Measurements from ENCODE around the gene ARL15. TPM values are rescaled to one million over a fixed set of nuclear protein-coding genes. Genes with fewer than 3 reads are reported as not detected.

Gene ARL15
- total RNA-seq, 4 donors from 2014 or later: 19.6 to 52.5 (median 30.6) TPM

DNA sequence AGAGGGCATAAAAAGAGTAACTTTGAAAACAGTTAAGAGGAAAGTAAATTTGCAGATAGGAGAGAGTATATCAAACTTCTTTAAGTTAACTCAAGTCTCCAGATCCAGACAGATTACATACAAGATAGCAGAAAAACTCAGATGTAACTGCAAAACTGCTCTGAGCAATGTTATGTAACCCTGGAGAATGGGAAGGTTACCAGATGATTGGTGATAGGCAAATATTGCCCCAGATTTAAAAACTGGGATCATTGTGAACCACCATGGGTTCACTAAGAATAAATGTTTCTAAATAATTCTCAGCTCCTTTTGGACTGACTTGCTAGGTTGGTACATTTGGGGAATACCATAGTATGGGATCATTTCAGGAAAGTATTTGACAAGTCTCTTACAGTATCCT is 176.5 kb downstream of the ARL15 start:
- TF ChIP-seq CTCF (IDR thresholded peaks at IDR 0.05; ENCODE audit: low read depth): no peak

GRCh38 chr5:54120473-54120872 is 189.9 kb downstream of the ARL15 start:
- TF ChIP-seq CTCF (IDR thresholded peaks at IDR 0.05; ENCODE audit: low read depth): no peak

- no peak for TF ChIP-seq CTCF (IDR thresholded peaks at IDR 0.05; ENCODE audit: low read depth)
Measured at GRCh38 chr5:54117957-54118356, 192.4 kb downstream of the ARL15 start.

- TF ChIP-seq CTCF (IDR thresholded peaks at IDR 0.05; ENCODE audit: low read depth): no peak
Measured at GRCh38 chr5:54115735-54116403, 194.5 kb downstream of the ARL15 start.

GRCh38 chr5:54113060-54113459 is 197.3 kb downstream of the ARL15 start:
- TF ChIP-seq CTCF (IDR thresholded peaks at IDR 0.05; ENCODE audit: low read depth): no peak

DNA sequence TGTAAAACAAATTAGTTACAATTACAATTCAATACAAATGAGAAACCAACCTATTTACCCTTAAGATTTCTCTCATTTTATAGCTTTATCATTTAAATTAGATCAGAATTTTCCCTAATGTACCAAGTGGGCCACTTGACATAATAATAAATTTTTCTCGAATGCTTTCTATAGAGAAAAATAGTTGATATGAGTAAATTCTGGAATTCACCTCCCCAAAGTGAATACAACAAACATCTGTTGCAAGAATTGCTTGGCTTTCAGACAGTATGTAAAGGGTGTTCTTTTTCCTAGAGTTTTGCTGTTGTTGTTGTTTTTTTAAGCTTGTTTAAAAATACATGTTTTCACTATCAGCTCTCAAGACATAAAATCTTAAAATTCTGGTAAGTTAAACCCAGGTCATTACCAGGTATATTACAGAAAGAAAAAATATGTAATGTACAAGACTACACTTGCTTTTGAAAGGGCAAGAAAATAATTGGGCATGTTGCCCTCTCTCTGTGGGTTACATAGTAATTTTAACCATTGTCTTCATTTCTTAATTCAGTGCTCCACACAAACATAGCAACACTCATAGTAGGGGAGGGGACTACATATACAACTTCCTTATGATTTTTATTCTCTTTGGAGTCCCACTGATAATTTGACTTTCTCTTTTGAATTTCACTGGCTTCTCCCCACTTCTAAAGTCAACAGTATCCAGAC is 200.6 kb downstream of the ARL15 start:
- TF ChIP-seq CTCF (IDR thresholded peaks at IDR 0.05; ENCODE audit: low read depth): no peak

DNA sequence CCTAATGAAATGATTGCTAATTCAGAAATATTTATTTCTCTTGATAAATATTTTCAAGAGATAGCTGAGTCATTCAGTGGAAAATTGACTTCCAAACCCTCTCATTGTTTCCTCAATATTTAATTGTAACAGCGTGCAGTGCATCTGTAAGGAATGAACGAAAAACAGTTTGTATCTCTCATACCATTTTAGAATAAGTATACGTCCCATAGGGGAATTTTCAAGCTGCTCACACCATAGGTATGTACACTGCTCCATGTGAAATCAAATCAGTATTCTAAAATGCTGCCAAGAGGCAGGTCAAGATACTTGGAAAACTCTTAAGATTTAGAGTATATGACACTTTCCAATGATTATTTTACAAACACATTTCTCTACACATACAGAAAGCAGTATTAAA is 202.2 kb downstream of the ARL15 start:
- TF ChIP-seq CTCF (IDR thresholded peaks at IDR 0.05; ENCODE audit: low read depth): no peak
